NCI-H446 treated with DMSO at 0.1 percent for 48 hours (cell line): ENCODE measurements around the gene MARCHF11.

Source experiments
- DNase-seq: peaks from one replicate; lab custom pipeline; 2025; lab: John Stamatoyannopoulos, UW

The MARCHF11 gene

GRCh38 chr5:16051246-16051755 lies 128.3 kb downstream of the MARCHF11 start:
- DNase-seq = no peak

DNA sequence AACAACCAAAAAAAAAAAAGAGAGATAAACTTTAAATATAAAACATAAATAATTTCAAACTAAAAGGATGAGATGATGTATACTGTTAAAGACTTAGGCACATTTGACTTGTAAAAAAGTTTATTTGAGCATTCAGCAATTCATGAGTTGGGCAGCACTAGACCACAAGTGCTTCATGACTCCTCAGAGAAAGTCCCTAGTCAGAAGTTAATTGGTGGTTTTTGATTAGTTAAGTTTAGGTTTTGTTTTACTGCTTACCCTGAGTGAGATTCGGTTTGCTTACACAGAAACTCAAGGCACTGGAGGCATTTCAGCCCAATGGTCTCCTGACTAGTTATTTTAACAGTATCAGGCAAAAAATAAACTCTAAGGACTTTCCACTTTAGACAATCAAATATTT lies 129.2 kb downstream of the MARCHF11 start:
- no peak for DNase-seq

- DNase-seq = no peak
These were observed 129.8 kb downstream of the MARCHF11 start for GRCh38 chr5:16049761-16050160.

DNA sequence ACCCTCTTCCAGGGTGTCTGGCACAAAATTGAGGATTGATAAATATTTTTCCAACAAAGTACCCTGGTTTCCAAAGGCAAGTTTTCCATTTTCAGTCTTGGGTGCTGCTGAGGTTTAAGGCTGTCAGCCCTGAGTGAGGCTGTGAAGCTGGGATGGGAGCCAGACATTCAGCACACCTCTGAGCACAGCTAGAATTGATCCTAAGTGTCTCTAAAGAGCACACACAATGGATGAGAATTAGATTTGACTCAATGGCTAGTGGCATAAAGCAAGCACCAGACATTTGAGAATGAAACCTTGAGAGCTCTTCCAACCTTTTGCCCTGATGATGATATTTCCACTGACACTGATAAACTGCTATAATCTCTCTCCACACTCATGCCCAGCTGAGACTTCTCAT lies 131.5 kb downstream of the MARCHF11 start:
- no peak for DNase-seq

- no peak for DNase-seq
These were observed 136.1 kb downstream of the MARCHF11 start for GRCh38 chr5:16043349-16043965.

GRCh38 chr5:16037121-16037845 lies 142.3 kb downstream of the MARCHF11 start:
- no peak for DNase-seq

- DNase-seq = no peak
These were observed 145.1 kb downstream of the MARCHF11 start for GRCh38 chr5:16034319-16035001.

GRCh38 chr5:16033187-16033925 lies 146.2 kb downstream of the MARCHF11 start:
- DNase-seq = no peak

DNA sequence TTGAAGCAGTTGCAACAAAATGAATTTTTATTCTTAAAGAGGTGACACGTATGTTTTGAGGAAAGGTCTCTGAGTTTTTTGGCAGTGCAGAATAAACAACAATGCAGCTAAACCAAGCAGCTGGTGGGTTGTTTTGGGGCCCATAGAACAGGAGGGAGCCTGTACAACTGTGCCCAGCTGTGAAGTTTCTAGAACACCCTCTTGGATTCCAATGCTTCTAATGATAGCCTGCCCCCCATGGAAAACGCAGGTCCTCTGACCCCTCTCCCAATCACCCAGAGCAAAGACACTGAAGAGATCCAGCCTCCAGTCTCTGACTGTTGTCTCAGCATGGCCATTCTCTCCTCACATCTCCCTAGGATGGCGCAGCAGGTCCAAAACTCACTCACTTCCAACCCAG lies 150.9 kb downstream of the MARCHF11 start:
- no peak for DNase-seq

DNA sequence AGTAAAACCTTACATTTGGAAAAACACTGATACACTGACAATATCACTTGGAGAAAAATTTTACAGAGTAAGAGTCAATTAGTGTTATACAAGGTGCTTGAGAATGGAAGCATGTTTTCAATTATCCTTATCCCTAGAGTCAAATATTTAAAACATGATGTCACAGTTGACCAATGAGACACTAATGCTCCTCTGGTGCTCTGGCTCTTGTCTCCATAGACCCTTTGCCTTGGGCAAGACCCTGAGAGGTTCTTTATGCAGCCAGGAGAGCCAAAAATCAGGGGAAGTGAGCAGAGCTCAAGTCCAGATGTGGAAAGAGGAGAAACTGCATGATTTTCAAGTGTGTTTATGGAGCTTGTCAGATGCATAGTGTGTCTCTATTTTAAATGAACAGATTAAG lies 153.9 kb downstream of the MARCHF11 start:
- no peak for DNase-seq

GRCh38 chr5:16018970-16019369 lies 160.6 kb downstream of the MARCHF11 start:
- no peak for DNase-seq

DNA sequence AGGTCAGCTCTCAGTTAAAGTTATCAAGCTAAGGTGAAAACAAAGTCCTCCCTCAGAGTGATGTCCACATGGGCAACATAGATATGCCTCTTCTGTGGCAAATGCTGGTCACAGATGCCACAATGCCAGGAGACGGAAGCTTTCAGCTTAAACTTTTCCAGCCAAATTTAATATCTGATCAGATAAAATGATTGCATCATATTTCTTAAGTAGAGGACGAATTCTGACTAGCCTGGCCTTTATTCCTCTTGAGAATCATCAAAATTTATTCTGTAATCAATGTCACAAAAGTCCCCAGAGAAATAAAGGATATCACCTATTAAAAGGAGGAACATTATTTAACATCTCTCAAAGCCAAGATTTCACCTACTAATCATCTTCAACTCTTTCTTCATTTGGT lies 161.9 kb downstream of the MARCHF11 start:
- no peak for DNase-seq
